Gastroesophageal sphincter (tissue), 4 donors: ENCODE results near the gene SLC10A3. TPM values are rescaled to one million over a fixed set of nuclear protein-coding genes. Genes with fewer than 3 reads are reported as not detected.

Source experiments
- ATAC-seq: fragments of 150-250 bp; one replicate; pipeline ENCODE4 v1.9.1; 2016; ENCODE audit warnings: mild to moderate bottlenecking, moderate library complexity
- H3K27ac ChIP-seq, 4 donors: fragments of 200-600 bp; sonication (generic) in 3 of 4; 1 replicate in 3 of 4; 2 replicates in 1 of 4; pipeline ENCODE4 v1.5.1; 2016 to 2019
- H3K27me3 ChIP-seq: fragments of 200-600 bp; sonication (generic); one replicate; pipeline ENCODE4 v1.5.1; 2019
- H3K36me3 ChIP-seq, 2 donors: fragments of 200-600 bp; sonication (generic); one replicate each; pipeline ENCODE4 v1.5.1; 2019; ENCODE audit warnings: control low read depth in 1 of 2
- H3K4me1 ChIP-seq, 3 donors: fragments of 200-600 bp; sonication (generic); 1 replicate in 2 of 3; 2 replicates in 1 of 3; pipeline ENCODE4 v1.5.1; 2016 to 2019; ENCODE audit warnings: control low read depth in 2 of 3
- H3K4me3 ChIP-seq, 2 donors: fragments of 200-600 bp; sonication (generic); one replicate each; pipeline ENCODE4 v1.5.1; 2019; ENCODE audit warnings: mild to moderate bottlenecking in 1 of 2, moderate library complexity in 1 of 2
- H3K9me3 ChIP-seq, 3 donors: fragments of 200-600 bp; sonication (generic); one replicate each; pipeline ENCODE4 v1.5.1; 2017 to 2019; ENCODE audit warnings: control low read depth in 2 of 3
- CTCF ChIP-seq, 4 experiments: fragments of 200-600 bp in 2 of 4; fragments of 450-650 bp in 2 of 4; sonication (generic) in 1 of 4; IDR thresholded peaks; one replicate each; pipeline ENCODE4 v1.5.1; 2017 to 2019; ENCODE audit warnings: antibody characterized with exemption in 4 of 4, mild to moderate bottlenecking in 2 of 4, moderate library complexity in 2 of 4
- EP300 ChIP-seq: sonication (generic); formaldehyde crosslinking; IDR thresholded peaks from one replicate; pipeline ENCODE4 v1.6.1; 2017; ENCODE audit warnings: antibody characterized with exemption, mild to moderate bottlenecking
- POLR2A ChIP-seq, 2 donors: fragments of 450-650 bp; IDR thresholded peaks; one replicate each; pipeline ENCODE4 v1.6.1; 2017; ENCODE audit warnings: antibody characterized with exemption in 2 of 2, mild to moderate bottlenecking in 2 of 2, moderate library complexity in 1 of 2
- POLR2AphosphoS5 ChIP-seq: sonication (generic); formaldehyde crosslinking; IDR thresholded peaks from one replicate; pipeline ENCODE4 v1.6.1; 2017; ENCODE audit warnings: antibody characterized with exemption
- WGBS, 2 donors: methylation state at CpG; one replicate each; pipeline ENCODE4 v1.1.5; 2018; ENCODE audit warnings: low coverage in 1 of 2; 5-methylcytosine and 5-hydroxymethylcytosine counted together
- small RNA-seq, 4 donors: library from RNA; depleted of rRNA; stranded (forward); fragments of <200 nt; gene quantifications; one replicate each; pipeline ENCODE3, GENCODE V24; 2016
- total RNA-seq, 4 donors: library from RNA; depleted of rRNA; stranded (reverse); fragments of >200 nt; gene quantifications; one replicate each; pipeline ENCODE4 v1.1.0, GENCODE V29; 2016

The SLC10A3 gene
- total RNA-seq, 4 donors from 2014 or later: 21.7 to 40.0 (median 31.8) TPM

GRCh38 chrX:154440623-154441357, 49.6 kb downstream of the SLC10A3 start:
- Histone ChIP-seq H3K36me3 (peaks cover 0 to 36% of the 10 kb centered on the region in 2 donors), H3K27me3 (no peaks in the 10 kb centered on the region), H3K4me1 (peaks cover 0 to 61% (median 0%) of the 10 kb centered on the region in 3 donors), H3K9me3 (no peaks in the 10 kb centered on the region), H3K4me3 (no peak overlapping the region), H3K27ac (no peak overlapping the region)
- TF ChIP-seq POLR2AphosphoS5 (no peak), EP300 (no peak), CTCF (IDR thresholded peaks at IDR 0.05) (no peak), POLR2A (IDR thresholded peaks at IDR 0.05) (no peak)
- 26% methylated on average over 3 of the region's 17 CpGs; no CpG with 5 or more reads in 1 of the 2 donors for WGBS, 2 donors
- no peak for ATAC-seq

- no CpG with 5 or more reads among the region's 18 CpGs for WGBS, 2 donors
- Histone ChIP-seq H3K9me3 (no peaks in the 10 kb centered on the region), H3K27ac (no peak overlapping the region), H3K36me3 (peaks cover 0 to 46% of the 10 kb centered on the region in 2 donors), H3K4me1 (peaks cover 0 to 52% (median 0%) of the 10 kb centered on the region in 3 donors), H3K4me3 (no peak overlapping the region), H3K27me3 (no peaks in the 10 kb centered on the region)
- no peak for TF ChIP-seq EP300
- TF ChIP-seq POLR2A (IDR thresholded peaks at IDR 0.05): no peak
- no peak for TF ChIP-seq POLR2AphosphoS5
- no peak for TF ChIP-seq CTCF (IDR thresholded peaks at IDR 0.05)
- ATAC-seq: no peak
These were observed 50.6 kb downstream of the SLC10A3 start for GRCh38 chrX:154439841-154440240.

GRCh38 chrX:154437971-154438893, 52.2 kb downstream of the SLC10A3 start:
- Histone ChIP-seq H3K4me1 (peaks cover 0 to 43% (median 0%) of the 10 kb centered on the region in 3 donors), H3K4me3 (peak overlapping the region; percentile 79 to 83), H3K9me3 (no peaks in the 10 kb centered on the region), H3K36me3 (peaks cover 0 to 62% of the 10 kb centered on the region in 2 donors), H3K27me3 (no peaks in the 10 kb centered on the region), H3K27ac (peak overlapping the region; percentile 90 to 96 (median 93))
- 0 to 25% methylated on average over 1 to 7 of the region's 28 CpGs for WGBS, 2 donors
- ATAC-seq: no peak
- TF ChIP-seq EP300 (no peak), POLR2A (IDR thresholded peaks at IDR 0.05) (no peak), CTCF (IDR thresholded peaks at IDR 0.05) (no peak), POLR2AphosphoS5 (no peak)

Small RNA genes within 50 kb of the gene (small RNA-seq; reads per million reads assigned to genes)
- gene MIR6858 (0 to 3.0 (median 0.26) reads per million in 4 donors), gene RN7SL697P (0 reads per million in 4 donors)

Other genes with a start within 250 kb of the SLC10A3 start
- gene OPN1MW3, start 233.0 kb downstream of the SLC10A3 start, total RNA-seq: not detected
- gene TEX28, start 195.5 kb downstream of the SLC10A3 start, total RNA-seq: not detected
- under 1 TPM in 2 of 4 donors, not detected in 2; 0.31 TPM for gene TKTL1, start 194.8 kb downstream of the SLC10A3 start, total RNA-seq
- over 10,000 TPM in 1 of 4 donors, 1,000 to 10,000 TPM in 3; 7,815 to 15,318 (median 8,757) TPM for gene FLNA, start 116.0 kb downstream of the SLC10A3 start, total RNA-seq
- gene EMD, start 111.3 kb downstream of the SLC10A3 start, total RNA-seq: 10 to 100 TPM; 41.0 to 58.6 (median 50.6) TPM
- gene RPL10, start 92.3 kb downstream of the SLC10A3 start, total RNA-seq: 1,000 to 10,000 TPM; 3,970 to 7,427 (median 5,392) TPM
- gene DNASE1L1, start 81.4 kb downstream of the SLC10A3 start, total RNA-seq: 10 to 100 TPM; 11.1 to 29.3 (median 22.3) TPM
- 10 to 100 TPM; 11.7 to 54.5 (median 24.4) TPM for gene TAFAZZIN, start 79.1 kb downstream of the SLC10A3 start, total RNA-seq
- 10 to 100 TPM; 29.0 to 50.0 (median 43.1) TPM for gene ATP6AP1, start 62.0 kb downstream of the SLC10A3 start, total RNA-seq
- gene GDI1, start 53.5 kb downstream of the SLC10A3 start, total RNA-seq: 100 to 1,000 TPM; 105 to 160 (median 121) TPM
- 10 to 100 TPM; 49.8 to 58.2 (median 53.4) TPM for gene FAM50A, start 46.5 kb downstream of the SLC10A3 start, total RNA-seq
- gene PLXNA3, start 32.3 kb downstream of the SLC10A3 start, total RNA-seq: 10 to 100 TPM in 2 of 4 donors, 1 to 10 TPM in 2; 1.5 to 13.9 (median 8.2) TPM
- 10 to 100 TPM; 16.3 to 21.3 (median 17.2) TPM for gene LAGE3, start 11.3 kb downstream of the SLC10A3 start, total RNA-seq
- 10 to 100 TPM; 35.9 to 80.2 (median 47.0) TPM for gene UBL4A, start 4.0 kb downstream of the SLC10A3 start, total RNA-seq
- 10 to 100 TPM; 36.6 to 44.4 (median 40.5) TPM for gene FAM3A, start 25.6 kb upstream of the SLC10A3 start, total RNA-seq
- 10 to 100 TPM; 15.9 to 26.0 (median 22.1) TPM for gene G6PD, start 56.2 kb upstream of the SLC10A3 start, total RNA-seq
- 10 to 100 TPM; 14.0 to 22.6 (median 15.2) TPM for gene IKBKG, start 57.0 kb upstream of the SLC10A3 start, total RNA-seq
- gene CTAG1A, start 94.5 kb upstream of the SLC10A3 start, total RNA-seq: not detected
- gene CTAG1B, start 128.7 kb upstream of the SLC10A3 start, total RNA-seq: not detected
- not detected for gene CTAG2, start 162.9 kb upstream of the SLC10A3 start, total RNA-seq